H1 (cell line): Measurements from ENCODE around the gene ZNF691. TPM values are rescaled to one million over a fixed set of nuclear protein-coding genes. Genes with fewer than 3 reads are reported as not detected.

Experiments
- CTCF ChIA-PET: fragments of 300-600 bp; sonication (Branson Sonifier 250); formaldehyde crosslinking; loops from one replicate; lab custom pipeline; 2021; ENCODE audit not compliant: partially characterized antibody; lab: Charles Lee
- POLR2A ChIA-PET: fragments of 300-600 bp; sonication (Branson Sonifier 250); formaldehyde crosslinking; loops from one replicate; lab custom pipeline; 2021; ENCODE audit warnings: inconsistent platforms; ENCODE audit not compliant: partially characterized antibody; lab: Charles Lee
- DNase-seq, 2 experiments: peaks; one replicate each; pipeline versions ENCODE4 v3.0.0 to v3.0.0-alpha.2; 2010 to 2022; ENCODE audit warnings: low spot score in 2 of 2, low read depth in 1 of 2, mixed read lengths in 1 of 2
- FAIRE-seq: peaks from 2 replicates; lab custom pipeline; 2011; peaks lifted over from hg19 to GRCh38; lab: Jason Lieb, UNC
- H2AFZ ChIP-seq: 2 replicates; pipeline ENCODE4 v1.8.1; 2012; ENCODE audit warnings: low read length, inconsistent platforms
- H2AK5ac ChIP-seq: 2 replicates; pipeline ENCODE4 v1.6.1; 2013; ENCODE audit warnings: low read depth, low read length
- H2BK120ac ChIP-seq: replicated peaks from 2 replicates; pipeline ENCODE3; 2013; ENCODE audit warnings: low read depth, low read length, inconsistent platforms
- H2BK12ac ChIP-seq: 2 replicates; pipeline ENCODE4 v1.6.1; 2013; ENCODE audit warnings: low read depth, low read length
- H2BK15ac ChIP-seq: 2 replicates; pipeline ENCODE4 v1.6.1; 2013; ENCODE audit warnings: low read length
- H2BK20ac ChIP-seq: 2 replicates; pipeline ENCODE4 v1.6.1; 2013; ENCODE audit warnings: low read length
- H2BK5ac ChIP-seq: 2 replicates; pipeline ENCODE4 v1.6.1; 2013; ENCODE audit warnings: low read depth, low read length
- H3K14ac ChIP-seq: 2 replicates; pipeline ENCODE4 v1.6.1; 2013; ENCODE audit warnings: inconsistent platforms; ENCODE audit not compliant: insufficient read length
- H3K18ac ChIP-seq: 2 replicates; pipeline ENCODE4 v1.6.1; 2013; ENCODE audit warnings: low read length; ENCODE audit errors: extremely low read depth
- H3K23ac ChIP-seq: 2 replicates; pipeline ENCODE4 v1.6.1; 2013; ENCODE audit warnings: inconsistent platforms; ENCODE audit not compliant: insufficient read length
- H3K23me2 ChIP-seq: 2 replicates; pipeline ENCODE4 v1.6.1; 2013; ENCODE audit warnings: low read depth, low read length
- H3K27ac ChIP-seq: 2 replicates; pipeline ENCODE4 v1.6.1; 2011; ENCODE audit warnings: low read depth, low read length, inconsistent platforms
- H3K27me3 ChIP-seq, 4 experiments: replicated peaks in 1 of 4; 1 replicate in 1 of 4; 2 replicates in 3 of 4; pipeline versions ENCODE4 v1.6.1 to v1.8.1; 2011 to 2013; ENCODE audit warnings: low read length in 3 of 4, mild to moderate bottlenecking in 3 of 4, inconsistent platforms in 2 of 4, mixed read lengths in 2 of 4, moderate library complexity in 1 of 4; ENCODE audit not compliant: control insufficient read depth in 3 of 4, insufficient read depth in 3 of 4; ENCODE audit errors: extremely low read depth in 1 of 4
- H3K36me3 ChIP-seq, 4 experiments: 2 replicates each; pipeline versions ENCODE4 v1.6.1 to v1.8.1; 2011 to 2013; ENCODE audit warnings: mild to moderate bottlenecking in 4 of 4, low read length in 3 of 4, moderate library complexity in 2 of 4, control low read depth in 1 of 4, inconsistent platforms in 1 of 4; ENCODE audit not compliant: insufficient read depth in 4 of 4, control insufficient read depth in 2 of 4
- H3K4ac ChIP-seq: replicated peaks from 2 replicates; pipeline ENCODE3; 2013; ENCODE audit warnings: low read length, low read depth, mixed read lengths, inconsistent platforms; ENCODE audit not compliant: insufficient read length
- H3K4me1 ChIP-seq, 4 experiments: replicated peaks in 1 of 4; 1 replicate in 1 of 4; 2 replicates in 3 of 4; pipeline versions ENCODE4 v1.6.1 to v1.8.1; 2011 to 2013; ENCODE audit warnings: low read length in 3 of 4, inconsistent platforms in 2 of 4, mixed read lengths in 1 of 4; ENCODE audit not compliant: insufficient read depth in 4 of 4, control insufficient read depth in 3 of 4
- H3K4me2 ChIP-seq, 2 experiments: 2 replicates each; pipeline versions ENCODE4 v1.6.1 to v1.8.1; 2011 to 2013; ENCODE audit warnings: low read depth in 2 of 2, low read length in 2 of 2, control low read depth in 1 of 2, inconsistent platforms in 1 of 2, mild to moderate bottlenecking in 1 of 2; ENCODE audit not compliant: insufficient read depth in 1 of 2
- H3K4me3 ChIP-seq, 4 experiments: fragments of 200-600, 300-600 bp in 1 of 4; sonication (generic), shearing (Covaris generic), sonication (Bioruptor Twin) in 1 of 4; 2 replicates each; pipeline versions ENCODE4 v1.5.1 to v1.8.1; 2011 to 2016; ENCODE audit warnings: low read length in 4 of 4, low read depth in 3 of 4, control low read depth in 2 of 4, inconsistent platforms in 2 of 4, mild to moderate bottlenecking in 2 of 4, mixed read lengths in 1 of 4, moderate library complexity in 1 of 4; ENCODE audit not compliant: insufficient read depth in 2 of 4; ENCODE audit errors: extremely low read depth in 1 of 4
- H3K56ac ChIP-seq: replicated peaks from 2 replicates; pipeline ENCODE3; 2013; ENCODE audit warnings: low read depth, mild to moderate bottlenecking, mixed read lengths, low read length, inconsistent platforms; ENCODE audit not compliant: insufficient read length
- H3K79me1 ChIP-seq: 2 replicates; pipeline ENCODE4 v1.6.1; 2013; ENCODE audit warnings: low read depth, low read length, control low read depth
- H3K79me2 ChIP-seq, 2 experiments: 2 replicates each; pipeline versions ENCODE4 v1.6.1 to v1.8.1; 2012 to 2013; ENCODE audit warnings: low read length in 2 of 2, mild to moderate bottlenecking in 2 of 2, inconsistent platforms in 1 of 2; ENCODE audit not compliant: insufficient read depth in 2 of 2, control insufficient read depth in 1 of 2
- H3K9ac ChIP-seq, 4 experiments: replicated peaks in 1 of 4; 1 replicate in 1 of 4; 2 replicates in 3 of 4; pipeline versions ENCODE4 v1.6.1 to v1.8.1; 2011 to 2013; ENCODE audit warnings: low read depth in 3 of 4, low read length in 3 of 4, control low read depth in 2 of 4, mild to moderate bottlenecking in 2 of 4, moderate library complexity in 2 of 4, inconsistent platforms in 1 of 4; ENCODE audit errors: extremely low read depth in 1 of 4
- H3K9me3 ChIP-seq, 2 experiments: 2 replicates each; pipeline versions ENCODE4 v1.6.1 to v1.8.1; 2012 to 2013; ENCODE audit warnings: mild to moderate bottlenecking in 2 of 2, moderate library complexity in 2 of 2, control low read depth in 1 of 2, inconsistent platforms in 1 of 2, low read depth in 1 of 2, low read length in 1 of 2, mixed read lengths in 1 of 2; ENCODE audit not compliant: insufficient read depth in 2 of 2
- H4K20me1 ChIP-seq, 2 experiments: replicated peaks in 1 of 2; 2 replicates each; pipeline versions ENCODE3 to v1.8.1; 2011 to 2013; ENCODE audit warnings: inconsistent platforms in 2 of 2, low read length in 2 of 2, mild to moderate bottlenecking in 1 of 2; ENCODE audit not compliant: insufficient read depth in 2 of 2, control insufficient read depth in 1 of 2
- H4K5ac ChIP-seq: 2 replicates; pipeline ENCODE4 v1.6.1; 2013; ENCODE audit warnings: low read length, low read depth, mixed read lengths, inconsistent platforms; ENCODE audit not compliant: insufficient read length
- H4K8ac ChIP-seq: 2 replicates; pipeline ENCODE4 v1.8.0; 2013; ENCODE audit warnings: mild to moderate bottlenecking, moderate library complexity, low read length, inconsistent platforms; ENCODE audit not compliant: insufficient read depth; ENCODE audit errors: extremely low read depth
- H4K91ac ChIP-seq: replicated peaks from 2 replicates; pipeline ENCODE3; 2013; ENCODE audit warnings: low read length, mixed read lengths, inconsistent platforms; ENCODE audit not compliant: insufficient read length
- CBX5 ChIP-seq: fragments of 300-800, 300-1000 bp; sonication (generic); IDR thresholded peaks from 2 replicates; pipeline ENCODE4 v1.7.1; 2016; ENCODE audit warnings: antibody characterized with exemption, low read length, low read depth
- CBX8 ChIP-seq: fragments of 300-800, 300-1000 bp; sonication (generic); IDR thresholded peaks from 2 replicates; pipeline ENCODE4 v1.7.1; 2016; ENCODE audit warnings: low read depth, low read length, borderline replicate concordance
- POLR2AphosphoS5 ChIP-seq: IDR thresholded peaks from 2 replicates; pipeline ENCODE4 v1.6.1; 2011; ENCODE audit warnings: low read depth, low read length
- SIN3A ChIP-seq, 2 experiments: IDR thresholded peaks in 1 of 2; conservative IDR thresholded peaks in 1 of 2; 2 replicates each; pipeline ENCODE4 v1.6.1; 2011 to 2012; ENCODE audit warnings: low read length in 2 of 2, improper control_type of control experiment in 1 of 2, low read depth in 1 of 2, mild to moderate bottlenecking in 1 of 2
- WGBS, 2 experiments: shearing (Covaris generic) in 1 of 2; methylation state at CpG; one replicate each; pipeline versions ENCODE4 v1.1.6 to v1.1.7; 2013 to 2015; ENCODE audit warnings: low lambda C conversion rate in 2 of 2, mixed read lengths in 2 of 2, inconsistent platforms in 1 of 2, low coverage in 1 of 2, missing lambda C conversion rate in 1 of 2; ENCODE audit not compliant: insufficient replicate concordance in 2 of 2, insufficient coverage in 1 of 2, insufficient read length in 1 of 2; ENCODE audit errors: extremely low coverage in 1 of 2, missing lambda C conversion rate in 1 of 2; 5-methylcytosine and 5-hydroxymethylcytosine counted together
- polyA plus RNA-seq, 7 experiments: library from polyadenylated mRNA; depleted of rRNA in 3 of 7; stranded (reverse) in 5 of 7; unstranded in 2 of 7; fragments of >200 nt in 5 of 7; fragments of 200-250 nt in 2 of 7; gene quantifications; 1 replicate in 5 of 7; 2 replicates in 1 of 7; 4 replicates in 1 of 7; pipeline versions ENCODE4 v1.2.1 to v1.2.3, GENCODE V29; 2011 to 2013; ENCODE audit warnings: missing spikeins in 2 of 7, mixed read lengths in 2 of 7
- total RNA-seq: library from RNA; stranded (reverse); fragmentation: NEBNext Ultra II Directional; extraction: Animal tissue kit (Norgen Biotek cat#: 25700); gene quantifications from 2 replicates; pipeline ENCODE4 v1.2.1, GENCODE V29; 2021

ZNF691 gene
- total and polyA plus RNA-seq, 2 of the 8 experiments (the other 6 are each of a cell fraction or from before 2014, with no cell fraction given) = 19.5 TPM

DNA sequence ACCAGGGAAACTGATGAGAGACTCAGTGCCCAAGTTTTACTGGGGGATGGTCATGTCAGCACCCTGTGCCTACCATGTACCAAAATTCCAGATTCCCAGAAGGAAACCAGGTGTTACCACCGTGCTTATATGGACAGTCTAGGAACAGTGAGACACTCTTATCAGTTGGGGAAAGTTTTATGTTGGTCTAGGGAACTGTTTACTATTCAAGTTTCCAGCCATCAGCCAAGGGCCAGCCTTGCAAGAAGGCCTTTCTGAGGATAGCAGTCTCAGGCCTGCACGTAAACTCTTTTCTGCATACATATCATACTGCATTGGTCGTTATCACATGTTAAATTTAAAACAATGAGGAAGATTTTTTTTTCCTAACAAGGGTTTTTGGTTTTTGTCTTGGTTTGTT is 49.0 kb upstream of the ZNF691 start:
- H3K9me3 ChIP-seq = no peaks in the 10 kb centered on the region; a peak in 1 of 4 replicates
- no peak overlapping the region for H4K91ac ChIP-seq
- H4K20me1 ChIP-seq = no peaks in the 10 kb centered on the region
- H2BK20ac ChIP-seq = no peak overlapping the region
- H2BK5ac ChIP-seq = no peak overlapping the region
- H3K27me3 ChIP-seq = no peaks in the 10 kb centered on the region
- no peak overlapping the region for H4K8ac ChIP-seq
- H3K18ac ChIP-seq = no peak overlapping the region
- H3K4me1 ChIP-seq = no peaks in the 10 kb centered on the region
- H2AK5ac ChIP-seq = no peak overlapping the region
- H3K23ac ChIP-seq = no peak overlapping the region
- H2BK15ac ChIP-seq = no peak overlapping the region
- no peak overlapping the region for H2AFZ ChIP-seq
- H3K4me3 ChIP-seq = no peak overlapping the region
- no peak overlapping the region for H3K9ac ChIP-seq
- H3K56ac ChIP-seq = no peak overlapping the region
- no peak overlapping the region for H2BK120ac ChIP-seq
- H3K4ac ChIP-seq = no peak overlapping the region
- H3K36me3 ChIP-seq = no peaks in the 10 kb centered on the region
- H3K23me2 ChIP-seq = no peaks in the 10 kb centered on the region
- POLR2A ChIA-PET = interaction anchor here (1.0 kb wide), 1 partner anchor 16 kb away, joined by 3 read pairs; no protein-coding TSS in a partner anchor
- no peak overlapping the region for H3K27ac ChIP-seq
- no peaks in the 10 kb centered on the region for H3K79me2 ChIP-seq
- FAIRE-seq (no peak), DNase-seq (no peak)
- H3K79me1 ChIP-seq = no peaks in the 10 kb centered on the region
- H3K4me2 ChIP-seq = no peak overlapping the region
- CTCF ChIA-PET = no interaction called here
- WGBS, 2 experiments = 84% methylated on average over 3 of the region's 3 CpGs; no CpG with 5 or more reads in 1 of the 2 experiments
- H2BK12ac ChIP-seq = no peak overlapping the region
- H4K5ac ChIP-seq = no peak overlapping the region
- no peak overlapping the region for H3K14ac ChIP-seq
- no peak for TF ChIP-seq POLR2AphosphoS5
- no peak for TF ChIP-seq SIN3A (conservative IDR thresholded peaks at IDR 0.05 in 1 of 2, IDR thresholded peaks at IDR 0.05 in 1 of 2; ENCODE audit: low read depth in 1 of 2, low read length in 2 of 2)
- TF ChIP-seq CBX5 = no peak
- no peak for TF ChIP-seq CBX8
